NOMO-1 treated with DMSO at 0.1 percent for 48 hours (cell line): ENCODE results near the gene SELL.
"Not testable (repeated sequence)": the region's sequence is repeated elsewhere in the genome, so short reads cannot be mapped to it uniquely, and the experiment has no call there.

Source experiments
- DNase-seq: peaks from one replicate; lab custom pipeline; 2025; ENCODE audit not compliant: unreplicated experiment; lab: John Stamatoyannopoulos, UW

The SELL gene

GRCh38 chr1:169670244-169670643 is 41.2 kb downstream of the SELL start:
- DNase-seq = not testable (repeated sequence)

GRCh38 chr1:169667699-169668596 is 43.5 kb downstream of the SELL start:
- not testable (repeated sequence) for DNase-seq

- peak; percentile 38 for DNase-seq
These were observed 44.2 kb downstream of the SELL start for GRCh38 chr1:169667227-169667639.

- DNase-seq = not testable (repeated sequence)
These were observed 48.7 kb downstream of the SELL start for GRCh38 chr1:169662680-169663079.

GRCh38 chr1:169661066-169661465 is 50.4 kb downstream of the SELL start:
- not testable (repeated sequence) for DNase-seq

GRCh38 chr1:169658777-169659176 is 52.6 kb downstream of the SELL start:
- DNase-seq = not testable (repeated sequence)

GRCh38 chr1:169653873-169654272 is 57.5 kb downstream of the SELL start:
- no peak for DNase-seq

GRCh38 chr1:169651035-169651434 is 60.4 kb downstream of the SELL start:
- no peak for DNase-seq

- DNase-seq = no peak
These were observed 60.9 kb downstream of the SELL start for GRCh38 chr1:169650551-169650950.

GRCh38 chr1:169648709-169649108 is 62.7 kb downstream of the SELL start:
- no peak for DNase-seq

- DNase-seq = no peak
These were observed 63.2 kb downstream of the SELL start for GRCh38 chr1:169648187-169648586.

GRCh38 chr1:169647512-169647911 is 63.9 kb downstream of the SELL start:
- DNase-seq = no peak

- DNase-seq = no peak
These were observed 67.1 kb downstream of the SELL start for GRCh38 chr1:169644297-169644696.
